ENCODE data around the gene HACD2. TPM values are rescaled to one million over a fixed set of nuclear protein-coding genes. Genes with fewer than 3 reads are reported as not detected.

HACD2 gene
- total RNA-seq, 1 experiment from 2014 or later = 27.4 TPM

GRCh38 chr3:123508178-123508577, 76.7 kb downstream of the HACD2 start:
- Mint-ChIP-seq H3K4me1 (peaks cover 16 to 21% of the 10 kb centered on the region in 2 experiments), H3K27ac (no peak overlapping the region), H3K9me3 (no peaks in the 10 kb centered on the region), H3K27me3 (ENCODE audit: low read depth) (peaks cover 18% of the 10 kb centered on the region), H3K4me3 (no peak overlapping the region), H3K36me3 (ENCODE audit: insufficient read depth in 1 of 3, low read depth in 3 of 3) (peaks cover 6 to 13% (median 12%) of the 10 kb centered on the region in 3 experiments; a peak in 6 of 7 replicates)
- H2BK20ac ChIP-seq (ENCODE audit: low read depth, low read length, poor library complexity, severe bottlenecking) = no peak overlapping the region
- no peak overlapping the region for H3T11ph ChIP-seq (ENCODE audit: low read length)
- no peak overlapping the region for H2BK5ac ChIP-seq (ENCODE audit: insufficient read length, low read length)
- no peaks in the 10 kb centered on the region for H3K4me1 ChIP-seq (ENCODE audit: insufficient read depth, low read length)
- no CpG with 5 or more reads among the region's 6 CpGs for WGBS (ENCODE audit: extremely low coverage, insufficient read length, low lambda C conversion rate)
- no peak overlapping the region for H2BK15ac ChIP-seq (ENCODE audit: low read depth, low read length)
- H3K56ac ChIP-seq (ENCODE audit: insufficient read length, low read depth, low read length) = no peak overlapping the region
- H2BK120ac ChIP-seq (ENCODE audit: low read depth, low read length, poor library complexity, severe bottlenecking) = no peak overlapping the region
- no peak overlapping the region for H4K91ac ChIP-seq (ENCODE audit: insufficient read length, low read depth, low read length)
- no peak overlapping the region for H2AK5ac ChIP-seq (ENCODE audit: insufficient read length, low read length)
- no peaks in the 10 kb centered on the region for H3K79me2 ChIP-seq (ENCODE audit: insufficient read depth, low read length)
- H3K23ac ChIP-seq (ENCODE audit: insufficient read length, low read depth, low read length) = no peak overlapping the region
- H4K20me1 ChIP-seq (ENCODE audit: control insufficient read depth, insufficient read depth, insufficient read length) = no peaks in the 10 kb centered on the region
- no peak overlapping the region for H2BK12ac ChIP-seq (ENCODE audit: insufficient read length, low read depth, low read length)
- no peaks in the 10 kb centered on the region for H3K79me1 ChIP-seq (ENCODE audit: insufficient read depth, low read depth, low read length, poor library complexity, severe bottlenecking)
- no peak for DNase-seq
- no peaks in the 10 kb centered on the region for H3K23me2 ChIP-seq (ENCODE audit: insufficient read length, low read depth, low read length, poor library complexity, severe bottlenecking)
- no peaks in the 10 kb centered on the region for H3K27me3 ChIP-seq (ENCODE audit: insufficient read depth, low read length)
- H3K9me3 ChIP-seq (ENCODE audit: control insufficient read depth, low read depth, low read length) = no peaks in the 10 kb centered on the region
- no peak overlapping the region for H4K5ac ChIP-seq (ENCODE audit: insufficient read length, low read depth, low read length)
- no peak overlapping the region for H3K9ac ChIP-seq (ENCODE audit: extremely low read depth, insufficient read length, low read length)
- H3K18ac ChIP-seq (ENCODE audit: insufficient read length, low read depth, low read length) = no peak overlapping the region
- H3K27ac ChIP-seq (ENCODE audit: insufficient read length, low read depth, low read length) = no peak overlapping the region
- no peak for TF ChIP-seq CTCF (conservative IDR thresholded peaks at IDR 0.05)
- H2AFZ ChIP-seq (ENCODE audit: low read length) = no peak overlapping the region
- H3K14ac ChIP-seq (ENCODE audit: insufficient read depth, low read length) = no peak overlapping the region
- no peak overlapping the region for H3K4ac ChIP-seq (ENCODE audit: low read depth, low read length)
- H4K8ac ChIP-seq (replicated peaks; ENCODE audit: insufficient read length, low read depth, low read length) = no peak overlapping the region
- no peak overlapping the region for H3K4me2 ChIP-seq (ENCODE audit: insufficient read depth, insufficient read length, low read length)

Measured in H9 (cell line).